K562 (cell line): ENCODE results near the gene DYRK1A. TPM values are rescaled to one million over a fixed set of nuclear protein-coding genes. Genes with fewer than 3 reads are reported as not detected.

Experiments
- ARID1B ChIP-seq: fragments of 450-650 bp; IDR thresholded peaks from 2 replicates; pipeline ENCODE4 v1.6.1; 2016; ENCODE audit warnings: antibody characterized with exemption, mild to moderate bottlenecking, inconsistent platforms
- BDP1 ChIP-seq: IDR thresholded peaks from 3 replicates; pipeline ENCODE4 v1.6.1; 2011; ENCODE audit not compliant: insufficient read length, insufficient read depth
- BRD4 ChIP-seq: fragments of 200-600 bp; sonication (generic); IDR thresholded peaks from 2 replicates; pipeline ENCODE4 v1.6.1; 2017; ENCODE audit warnings: inconsistent platforms
- CBFB ChIP-seq: sonication (generic); formaldehyde crosslinking; IDR thresholded peaks from 2 replicates; pipeline ENCODE4 v1.4.0; 2020; ENCODE audit warnings: mild to moderate bottlenecking, missing genetic modification reagents
- COPS2 ChIP-seq: fragments of 450-650 bp; conservative IDR thresholded peaks from 2 replicates; pipeline ENCODE4 v1.6.1; 2016; ENCODE audit warnings: mild to moderate bottlenecking, moderate library complexity
- GATA2 ChIP-seq: sonication (generic); formaldehyde crosslinking; IDR thresholded peaks from 2 replicates; pipeline ENCODE4 v1.4.0; 2020; ENCODE audit warnings: mild to moderate bottlenecking, missing genetic modification reagents
- HDAC3 ChIP-seq: fragments of 450-650 bp; IDR thresholded peaks from 2 replicates; pipeline ENCODE4 v1.6.1; 2018; ENCODE audit warnings: borderline replicate concordance, mild to moderate bottlenecking, moderate library complexity; ENCODE audit not compliant: partially characterized antibody
- HIVEP1 ChIP-seq: fragments of 250-450 bp; sonication (Bioruptor Pico); IDR thresholded peaks from 2 replicates; pipeline ENCODE4 v1.4.0; 2020; ENCODE audit warnings: mild to moderate bottlenecking
- KAT2B ChIP-seq: IDR thresholded peaks from one replicate; pipeline ENCODE4 v1.6.1; 2012; ENCODE audit warnings: low read depth, mild to moderate bottlenecking, control low read depth, inconsistent platforms, low read length, moderate library complexity
- L3MBTL2 ChIP-seq: fragments of 450-650 bp; IDR thresholded peaks from 2 replicates; pipeline ENCODE4 v1.6.1; 2016; ENCODE audit warnings: mild to moderate bottlenecking, moderate library complexity
- NCOA6 ChIP-seq: fragments of 450-650 bp; IDR thresholded peaks from 2 replicates; pipeline ENCODE4 v1.6.1; 2017; ENCODE audit warnings: mild to moderate bottlenecking
- POLR3A ChIP-seq: IDR thresholded peaks from 2 replicates; pipeline ENCODE4 v1.6.1; 2011; ENCODE audit warnings: borderline replicate concordance, mild to moderate bottlenecking, moderate library complexity; ENCODE audit not compliant: insufficient read length, insufficient read depth; ENCODE audit errors: extremely low read depth
- SMARCB1 ChIP-seq: IDR thresholded peaks from 2 replicates; pipeline ENCODE4 v1.6.1; 2011; ENCODE audit warnings: improper control_type of control experiment, low read depth; ENCODE audit not compliant: insufficient read length
- SNAPC5 ChIP-seq: fragments of 250-450 bp; sonication (Bioruptor Pico); IDR thresholded peaks from 2 replicates; pipeline ENCODE4 v1.8.0; 2021; ENCODE audit warnings: moderate library complexity, mild to moderate bottlenecking, inconsistent platforms
- TAF1 ChIP-seq: IDR thresholded peaks from 2 replicates; pipeline ENCODE4 v1.6.1; 2011; ENCODE audit warnings: mild to moderate bottlenecking, low read length, moderate library complexity; ENCODE audit not compliant: insufficient read depth, control insufficient read depth, severe bottlenecking; ENCODE audit errors: extremely low read depth
- TRIM28 ChIP-seq: fragments of 450-650 bp; IDR thresholded peaks from 2 replicates; pipeline ENCODE4 v1.6.1; 2017
- U2AF1 ChIP-seq: fragments of 200-400 bp; formaldehyde crosslinking; optimal IDR thresholded peaks from 2 replicates; pipeline ENCODE3; 2017; ENCODE audit warnings: mild to moderate bottlenecking, low read depth, low read length, moderate library complexity
- XRCC5 ChIP-seq: fragments of 200-400 bp; formaldehyde crosslinking; IDR thresholded peaks from 2 replicates; pipeline ENCODE4 v1.6.1; 2017; ENCODE audit warnings: low read depth, mild to moderate bottlenecking, low read length
- ZBTB9 ChIP-seq: fragments of 450-650 bp; formaldehyde crosslinking; IDR thresholded peaks from 2 replicates; pipeline ENCODE4 v1.4.0; 2020; ENCODE audit warnings: mild to moderate bottlenecking, moderate library complexity
- ZFP36 ChIP-seq: fragments of 150-350 bp; IDR thresholded peaks from 2 replicates; pipeline ENCODE4 v1.6.1; 2018; ENCODE audit warnings: low read length, low read depth; ENCODE audit not compliant: partially characterized antibody
- ZNF124 ChIP-seq: sonication (generic); formaldehyde crosslinking; IDR thresholded peaks from 2 replicates; pipeline ENCODE4 v1.8.1; 2022; ENCODE audit warnings: missing genetic modification reagents
- ZNF561 ChIP-seq: fragments of 450-650 bp; formaldehyde crosslinking; conservative IDR thresholded peaks from 2 replicates; pipeline ENCODE4 v1.4.0; 2020; ENCODE audit warnings: mild to moderate bottlenecking, moderate library complexity
- ZNF57 ChIP-seq: fragments of 450-650 bp; formaldehyde crosslinking; IDR thresholded peaks from 2 replicates; pipeline ENCODE4 v1.4.0; 2020; ENCODE audit warnings: mild to moderate bottlenecking, moderate library complexity
- ZNF695 ChIP-seq: fragments of 450-650 bp; formaldehyde crosslinking; IDR thresholded peaks from 2 replicates; pipeline ENCODE4 v1.4.0; 2020; ENCODE audit warnings: mild to moderate bottlenecking, moderate library complexity
- ZNF740 ChIP-seq, 3 experiments: fragments of 200-800 bp in 1 of 3; sonication (Bioruptor generic) in 1 of 3; sonication (generic) in 1 of 3; formaldehyde crosslinking in 1 of 3; IDR thresholded peaks; 2 replicates each; pipeline versions ENCODE4 v1.6.1 to v1.8.0; 2016 to 2022; ENCODE audit warnings: mild to moderate bottlenecking in 2 of 3, missing compliant biosample characterization in 2 of 3, missing genetic modification characterization in 2 of 3, missing genetic modification reagents in 1 of 3
- polyA plus RNA-seq, 8 experiments: library from polyadenylated mRNA; depleted of rRNA in 4 of 8; stranded (reverse) in 5 of 8; unstranded in 3 of 8; fragments of >200 nt; fragmentation: Nextera tagmentation in 2 of 8; fragmentation: Illumina TruSeq in 1 of 8; extraction: Ambion mirVana in 2 of 8; extraction: Trizol in 1 of 8; gene quantifications; 2 replicates each; pipeline versions ENCODE4 v1.2.1 to v1.2.3, GENCODE V29; 2011 to 2014; ENCODE audit warnings: inconsistent platforms in 1 of 8, missing spikeins in 1 of 8
- total RNA-seq, 7 experiments: library from RNA; depleted of rRNA in 6 of 7; stranded (reverse); fragments of >200 nt in 6 of 7; fragmentation: Illumina TruSeq in 2 of 7; extraction: Trizol in 2 of 7; gene quantifications; 2 replicates each; pipeline versions ENCODE4 v1.2.1 to v1.2.3, GENCODE V29; 2011 to 2021; ENCODE audit warnings: low replicate concordance in 1 of 7
- TF ChIP-seq, protein P1 (sequence below): sonication (generic); formaldehyde crosslinking; IDR thresholded peaks from 2 replicates; pipeline ENCODE4 v1.8.1; 2022; ENCODE audit warnings: missing genetic modification reagents

DYRK1A gene
- total and polyA plus RNA-seq, 9 of the 15 experiments (the other 6 are each of a cell fraction or from before 2014, with no cell fraction given) = 3.7 to 64.8 (median 42.3) TPM

DNA sequence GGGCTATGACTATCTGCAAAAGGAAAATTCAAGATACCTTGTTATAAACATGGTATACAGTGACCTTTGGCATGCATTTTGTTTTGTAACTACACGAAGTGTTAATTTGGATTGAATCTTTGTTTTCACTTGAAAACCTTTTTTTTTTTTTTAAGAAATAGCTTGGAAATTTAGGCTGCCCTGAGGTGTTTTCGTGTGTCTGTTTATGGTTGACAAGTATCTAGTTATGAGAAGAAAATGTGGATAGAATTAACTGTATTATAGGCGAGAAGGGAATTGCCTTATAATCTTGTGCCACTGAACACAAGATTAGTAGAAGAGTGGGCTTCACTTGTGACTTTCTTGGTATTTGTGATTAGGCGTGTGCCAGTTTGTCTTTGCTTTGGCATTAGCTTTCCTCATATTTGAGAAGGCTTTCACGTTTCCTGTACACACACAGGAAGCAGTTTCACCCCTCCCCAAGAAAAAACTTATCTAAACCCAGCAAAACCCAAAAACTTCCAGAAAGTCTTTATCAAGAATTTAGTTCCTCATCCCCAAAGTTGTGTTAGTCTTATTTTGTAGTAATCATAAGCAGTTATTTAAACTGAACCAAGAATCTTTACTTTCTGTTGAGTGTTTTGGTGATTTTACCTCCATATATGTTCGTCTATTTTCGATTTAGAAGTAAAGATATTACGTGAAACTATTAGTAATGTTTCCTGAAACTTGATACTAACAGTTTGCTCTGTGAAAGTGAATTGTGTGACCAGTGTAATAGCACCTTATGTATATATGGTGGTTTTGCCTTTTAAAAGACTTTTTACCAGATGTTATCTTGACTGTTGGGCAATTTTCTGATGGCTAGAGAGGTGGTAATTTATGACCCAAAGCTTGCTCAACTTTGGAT is 3.8 kb downstream of the DYRK1A start (continued):
- TF ChIP-seq KAT2B = no peak
- no peak for TF ChIP-seq COPS2
- TF ChIP-seq ARID1B = peak; percentile 84
- no peak for TF ChIP-seq ZNF57 (CRISPR knock-in tag)
- no peak for TF ChIP-seq TAF1
- TF ChIP-seq, protein P1, sequence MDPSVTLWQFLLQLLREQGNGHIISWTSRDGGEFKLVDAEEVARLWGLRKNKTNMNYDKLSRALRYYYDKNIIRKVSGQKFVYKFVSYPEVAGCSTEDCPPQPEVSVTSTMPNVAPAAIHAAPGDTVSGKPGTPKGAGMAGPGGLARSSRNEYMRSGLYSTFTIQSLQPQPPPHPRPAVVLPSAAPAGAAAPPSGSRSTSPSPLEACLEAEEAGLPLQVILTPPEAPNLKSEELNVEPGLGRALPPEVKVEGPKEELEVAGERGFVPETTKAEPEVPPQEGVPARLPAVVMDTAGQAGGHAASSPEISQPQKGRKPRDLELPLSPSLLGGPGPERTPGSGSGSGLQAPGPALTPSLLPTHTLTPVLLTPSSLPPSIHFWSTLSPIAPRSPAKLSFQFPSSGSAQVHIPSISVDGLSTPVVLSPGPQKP (CRISPR knock-in tag) = no peak
- no peak for TF ChIP-seq ZNF561 (CRISPR knock-in tag)
- TF ChIP-seq BDP1 = no peak
- TF ChIP-seq HDAC3 = peak; percentile 63
- no peak for TF ChIP-seq HIVEP1
- TF ChIP-seq CBFB (CRISPR knock-in tag) = no peak
- TF ChIP-seq SMARCB1 = no peak
- TF ChIP-seq ZBTB9 (CRISPR knock-in tag) = no peak
- no peak for TF ChIP-seq SNAPC5
- TF ChIP-seq POLR3A = no peak
- no peak for TF ChIP-seq TRIM28
- peak; percentile 74 for TF ChIP-seq GATA2 (CRISPR knock-in tag)
- no peak for TF ChIP-seq U2AF1
- 0 out of 2 replicates have a peak, but pooled peaks have one; percentile 25 for TF ChIP-seq ZNF740 (CRISPR knock-in tag; IDR thresholded peaks at IDR 0.05)
- TF ChIP-seq ZNF740 (tag; IDR thresholded peaks at IDR 0.05) = no peak; a peak in 1 of 4 replicates
- no peak for TF ChIP-seq ZNF124 (CRISPR knock-in tag)
- no peak for TF ChIP-seq ZFP36
- TF ChIP-seq ZNF695 (CRISPR knock-in tag) = no peak
- peak; percentile 31 for TF ChIP-seq BRD4
- no peak for TF ChIP-seq L3MBTL2
- TF ChIP-seq NCOA6 = no peak
- no peak for TF ChIP-seq XRCC5
